ENCODE data around the gene CACNA1G. TPM values are rescaled to one million over a fixed set of nuclear protein-coding genes. Genes with fewer than 3 reads are reported as not detected.

The CACNA1G gene
- total and polyA plus RNA-seq, 2 donors (not counting 3 experiments of a cell fraction or from before 2014, with no cell fraction given) = not detected

- Histone ChIP-seq H3K4me2 (ENCODE audit: insufficient read depth, low read length) (no peak overlapping the region), H3K27me3 (ENCODE audit: control insufficient read depth in 2 of 2, insufficient read depth in 2 of 2, low read length in 2 of 2) (peaks cover 2 to 3% of the 10 kb centered on the region in 2 experiments), H3K79me2 (ENCODE audit: control insufficient read depth, insufficient read depth, low read length) (no peaks in the 10 kb centered on the region), H3K4me1 (ENCODE audit: control insufficient read depth, extremely low read depth, insufficient read depth, low read length) (peaks cover 8% of the 10 kb centered on the region), H3K9ac (replicated peaks; ENCODE audit: extremely low read depth, insufficient read depth, low read length) (no peak overlapping the region), H3K27ac (ENCODE audit: insufficient read depth, low read depth, low read length) (no peak overlapping the region), H3K36me3 (ENCODE audit: control insufficient read depth in 2 of 2, extremely low read depth in 1 of 2, insufficient read depth in 2 of 2, low read length in 2 of 2) (no peaks in the 10 kb centered on the region), H2AFZ (ENCODE audit: low read depth, low read length) (no peak overlapping the region), H4K20me1 (replicated peaks; ENCODE audit: control insufficient read depth, extremely low read depth, insufficient read depth, low read length) (no peaks in the 10 kb centered on the region), H3K9me1 (replicated peaks; ENCODE audit: control insufficient read depth, extremely low read depth, insufficient read depth, low read length) (no peaks in the 10 kb centered on the region), H3K9me3 (replicated peaks; ENCODE audit: control insufficient read depth, insufficient read depth, low read length) (no peaks in the 10 kb centered on the region), H3K4me3 (replicated peaks in 1 of 3; ENCODE audit: insufficient read depth in 1 of 3, low read depth in 1 of 3, low read length in 3 of 3) (no peak overlapping the region)
- FAIRE-seq (no peak), DNase-seq (ENCODE audit: low read depth, low spot score) (no peak)
- ChIA-PET CTCF (interaction anchor here (1.0 to 1.7 kb wide), 6 partner anchors 10 to 127 kb away, joined by 3 to 5 read pairs (median 4); no protein-coding TSS in a partner anchor), POLR2A (no interaction called here)
- intact Hi-C loops (cut with micrococcal nuclease) = no loop called here
- dilution Hi-C loops (cut with MboI; ENCODE audit: extremely low pct_ligation_motif_present, low sequenced_read_pairs) = no loop called here
- TF ChIP-seq MAX (IDR thresholded peaks at IDR 0.05; ENCODE audit: insufficient read depth, insufficient read length) (no peak), POLR2AphosphoS5 (IDR thresholded peaks at IDR 0.05; ENCODE audit: insufficient read depth, low read depth, low read length) (no peak), EZH2 (IDR thresholded peaks at IDR 0.05; ENCODE audit: borderline replicate concordance, low read depth, low read length, severe bottlenecking) (no peak), MYC (IDR thresholded peaks at IDR 0.05; ENCODE audit: low read depth, low read length) (no peak), FOS (IDR thresholded peaks at IDR 0.05; ENCODE audit: borderline replicate concordance, insufficient read depth, low read length) (no peak), POLR2A (IDR thresholded peaks at IDR 0.05; ENCODE audit: low read depth, low read length) (no peak), JUN (IDR thresholded peaks at IDR 0.05; ENCODE audit: borderline replicate concordance, insufficient read depth, insufficient read length, low read depth) (no peak), GATA2 (IDR thresholded peaks at IDR 0.05; ENCODE audit: insufficient read depth, insufficient read length, low read depth, low read length) (no peak), CTCF (IDR thresholded peaks at IDR 0.05; ENCODE audit: extremely low read depth in 1 of 2, insufficient read depth in 1 of 2, low read depth in 1 of 2, low read length in 2 of 2) (no peak)
- BruUV-seq (replicated peaks) = no TSS peak
Observed at GRCh38 chr17:50609380-50610074, 49.0 kb downstream of the CACNA1G start.

Data from endothelial cell of umbilical vein (primary cell).